ENCODE measurements around the gene HOXB5.

Gene HOXB5

GRCh38 chr17:48593840-48594537, 410 bp upstream of the HOXB5 start (continued):
- TF ChIP-seq ZNF114 (tag by site-specific recombination; IDR thresholded peaks at IDR 0.05) (no peak), RBAK (tag by site-specific recombination; IDR thresholded peaks at IDR 0.05) (no peak), AEBP2 (tag by site-specific recombination; IDR thresholded peaks at IDR 0.05; ENCODE audit: borderline replicate concordance) (peak; percentile 31; the same call in 1 of the 2 replicates), ZNF10 (tag by site-specific recombination; IDR thresholded peaks at IDR 0.05) (peak; percentile 30; the same call in 1 of the 2 replicates), ZBTB21 (tag by site-specific recombination; IDR thresholded peaks at IDR 0.05) (peak; percentile 87), ZNF624 (tag by site-specific recombination; IDR thresholded peaks at IDR 0.05) (no peak), ZNF26 (tag by site-specific recombination; IDR thresholded peaks at IDR 0.05) (no peak), ZNF629 (tag by site-specific recombination; IDR thresholded peaks at IDR 0.05) (peak; percentile 91), SP3 (tag by site-specific recombination; IDR thresholded peaks at IDR 0.05) (peak; percentile 67), ZNF449 (tag by site-specific recombination; IDR thresholded peaks at IDR 0.05) (peak; percentile 98), MZF1 (tag by site-specific recombination; IDR thresholded peaks at IDR 0.05; ENCODE audit: borderline replicate concordance) (peak; percentile 5; the same call in 1 of the 2 replicates), ZNF558 (tag by site-specific recombination; IDR thresholded peaks at IDR 0.05) (no peak), ZFP37 (tag by site-specific recombination; IDR thresholded peaks at IDR 0.05) (0 out of 2 replicates have a peak, but pooled peaks have one; percentile 43), ZIC2 (tag by site-specific recombination; IDR thresholded peaks at IDR 0.05) (peak; percentile 94), ZBTB8A (tag by site-specific recombination; IDR thresholded peaks at IDR 0.05) (peak; percentile 94), ZNF423 (tag by site-specific recombination; IDR thresholded peaks at IDR 0.05) (peak; percentile 37; the same call in 1 of the 2 replicates), ZBTB44 (tag by site-specific recombination; IDR thresholded peaks at IDR 0.05) (peak; percentile 78), BCL11B (tag by site-specific recombination; IDR thresholded peaks at IDR 0.05; ENCODE audit: low read depth) (peak; percentile 69; the same call in 1 of the 2 replicates), ZNF521 (tag by site-specific recombination; IDR thresholded peaks at IDR 0.05) (no peak), ZNF791 (tag by site-specific recombination; IDR thresholded peaks at IDR 0.05) (no peak), ZNF335 (tag by site-specific recombination; conservative IDR thresholded peaks at IDR 0.05) (no peak), ZNF366 (tag by site-specific recombination; conservative IDR thresholded peaks at IDR 0.05) (peak; percentile 98), ZNF639 (tag by site-specific recombination; IDR thresholded peaks at IDR 0.05) (no peak), GLI2 (tag by site-specific recombination; IDR thresholded peaks at IDR 0.05; ENCODE audit: borderline replicate concordance, low read depth) (no peak), IKZF3 (tag by site-specific recombination; IDR thresholded peaks at IDR 0.05) (peak; percentile 92), ZFHX2 (tag by site-specific recombination; conservative IDR thresholded peaks at IDR 0.05) (no peak), ZNF580 (tag by site-specific recombination; IDR thresholded peaks at IDR 0.05) (peak; percentile 75), FEZF1 (tag by site-specific recombination; IDR thresholded peaks at IDR 0.05) (peak; percentile 3; the same call in 1 of the 2 replicates), ZNF211 (tag by site-specific recombination; IDR thresholded peaks at IDR 0.05; ENCODE audit: low read depth) (no peak), ZNF501 (tag by site-specific recombination; IDR thresholded peaks at IDR 0.05) (peak; percentile 37), ZNF514 (tag by site-specific recombination; IDR thresholded peaks at IDR 0.05) (no peak), YY1 (tag by site-specific recombination; IDR thresholded peaks at IDR 0.05) (peak; percentile 90), KLF10 (tag by site-specific recombination; IDR thresholded peaks at IDR 0.05) (peak; percentile 23; the same call in 1 of the 2 replicates)
